Measurements from ENCODE around the gene FMO2. TPM values are rescaled to one million over a fixed set of nuclear protein-coding genes. Genes with fewer than 3 reads are reported as not detected.

The FMO2 gene
- total RNA-seq, 3 donors from 2014 or later (not counting 1 experiment from before 2014, with no cell fraction given): not detected

GRCh38 chr1:171159148-171159547 lies 26.0 kb upstream of the FMO2 start:
- no peak overlapping the region for H3K27ac Mint-ChIP-seq
- Histone ChIP-seq H3K27me3 (ENCODE audit: control insufficient read depth, insufficient read depth, low read length) (no peaks in the 10 kb centered on the region), H3K36me3 (ENCODE audit: control insufficient read depth, insufficient read depth, low read length) (no peaks in the 10 kb centered on the region), H3K4me1 (ENCODE audit: control insufficient read depth, insufficient read depth, low read length) (no peaks in the 10 kb centered on the region), H3K4me3 (ENCODE audit: low read length) (no peak overlapping the region), H3K9me3 (ENCODE audit: control insufficient read depth, insufficient read depth, low read length) (no peaks in the 10 kb centered on the region), H3K27ac (ENCODE audit: low read length) (no peak overlapping the region)
- intact Hi-C loops (cut with micrococcal nuclease): no loop called here
- ATAC-seq (no peak), DNase-seq (no peak)
- H3K4me3 Mint-ChIP-seq: no peak overlapping the region
- no peaks in the 10 kb centered on the region for H3K4me1 Mint-ChIP-seq
- TF ChIP-seq CTCF (IDR thresholded peaks at IDR 0.05): no peak
- H3K9me3 Mint-ChIP-seq: peaks cover 0 to 2% of the 10 kb centered on the region in 2 donors
- 89% methylated on average over 1 of the region's 2 CpGs for WGBS (ENCODE audit: insufficient coverage)
- peaks cover 8 to 10% of the 10 kb centered on the region in 2 donors for H3K27me3 Mint-ChIP-seq (ENCODE audit: low read depth in 2 of 2)
- H3K36me3 Mint-ChIP-seq: no peaks in the 10 kb centered on the region

DNA sequence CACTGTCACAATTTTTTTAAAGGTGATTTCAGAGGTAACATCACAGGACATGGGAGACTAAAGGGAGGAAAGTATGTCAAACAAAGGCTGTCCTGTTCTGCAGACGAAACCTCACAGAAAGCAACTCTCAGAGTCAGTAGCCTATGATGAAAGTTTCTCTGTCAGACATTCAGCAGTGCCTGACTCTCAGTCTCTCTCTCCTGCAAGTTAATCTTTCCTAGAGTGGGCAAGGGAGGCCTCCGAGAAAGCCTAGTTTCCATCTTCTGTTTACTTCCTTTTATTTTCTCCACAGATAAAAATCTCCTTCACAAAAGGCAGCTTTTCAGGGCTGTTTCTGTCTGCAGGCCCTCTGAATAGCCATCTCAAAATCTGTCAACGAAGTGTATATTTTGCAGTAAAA lies 24.9 kb upstream of the FMO2 start:
- 78% methylated on average over 2 of the region's 3 CpGs for WGBS (ENCODE audit: insufficient coverage)
- TF ChIP-seq CTCF (IDR thresholded peaks at IDR 0.05): no peak

DNA sequence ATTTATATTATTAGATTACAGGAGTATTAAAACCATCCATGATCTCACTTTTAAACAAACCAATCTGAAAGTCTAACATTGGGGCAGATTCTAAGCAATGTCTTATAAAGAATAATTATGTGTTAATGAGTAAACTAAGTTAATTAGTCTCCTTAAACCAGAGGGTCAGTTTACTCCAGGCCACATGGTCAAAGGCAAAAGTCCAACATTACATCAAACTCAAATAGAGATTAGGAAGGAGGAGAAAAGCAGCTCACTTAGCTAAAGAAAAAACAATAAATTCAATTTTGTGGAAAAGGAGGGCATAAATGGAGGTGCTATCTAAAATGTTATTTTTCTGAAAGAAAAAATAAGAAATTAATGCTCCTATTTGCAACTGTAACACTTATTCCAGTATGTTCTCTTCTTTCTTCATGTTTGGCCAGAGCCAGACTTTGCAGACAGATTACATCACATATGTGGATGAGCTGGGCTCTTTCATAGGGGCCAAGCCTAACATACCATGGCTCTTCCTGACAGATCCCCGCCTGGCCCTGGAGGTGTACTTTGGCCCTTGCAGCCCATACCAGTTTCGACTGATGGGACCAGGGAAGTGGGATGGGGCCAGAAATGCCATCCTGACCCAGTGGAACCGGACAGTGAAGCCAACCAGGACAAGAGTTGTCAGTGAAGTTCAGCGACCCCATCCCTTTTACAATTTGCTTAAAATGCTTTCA lies 24.3 kb upstream of the FMO2 start:
- no peak overlapping the region for H3K27ac Mint-ChIP-seq
- H3K27me3 ChIP-seq (ENCODE audit: control insufficient read depth, insufficient read depth, low read length): no peaks in the 10 kb centered on the region

More for the DNA sequence above, 24.9 kb upstream of the FMO2 start:
- H3K4me1 ChIP-seq (ENCODE audit: control insufficient read depth, insufficient read depth, low read length): no peaks in the 10 kb centered on the region
- intact Hi-C loops (cut with micrococcal nuclease): no loop called here
- Mint-ChIP-seq H3K9me3 (peaks cover 0 to 2% of the 10 kb centered on the region in 2 donors), H3K27ac (no peak overlapping the region), H3K36me3 (no peaks in the 10 kb centered on the region), H3K27me3 (ENCODE audit: low read depth in 2 of 2) (peaks cover 8 to 10% of the 10 kb centered on the region in 2 donors), H3K4me1 (no peaks in the 10 kb centered on the region), H3K4me3 (no peak overlapping the region)
- ATAC-seq (no peak), DNase-seq (no peak)
- no peak overlapping the region for H3K27ac ChIP-seq (ENCODE audit: low read length)
- no peaks in the 10 kb centered on the region for H3K9me3 ChIP-seq (ENCODE audit: control insufficient read depth, insufficient read depth, low read length)
- no peaks in the 10 kb centered on the region for H3K36me3 ChIP-seq (ENCODE audit: control insufficient read depth, insufficient read depth, low read length)
- H3K27me3 ChIP-seq (ENCODE audit: control insufficient read depth, insufficient read depth, low read length): no peaks in the 10 kb centered on the region
- no peak overlapping the region for H3K4me3 ChIP-seq (ENCODE audit: low read length)

More for the DNA sequence above, 24.3 kb upstream of the FMO2 start:
- H3K27ac ChIP-seq (ENCODE audit: low read length): no peak overlapping the region
- no peaks in the 10 kb centered on the region for H3K4me1 Mint-ChIP-seq
- H3K27me3 Mint-ChIP-seq (ENCODE audit: low read depth in 2 of 2): peaks cover 8 to 9% of the 10 kb centered on the region in 2 donors
- no peak overlapping the region for H3K4me3 ChIP-seq (ENCODE audit: low read length)
- no peaks in the 10 kb centered on the region for H3K4me1 ChIP-seq (ENCODE audit: control insufficient read depth, insufficient read depth, low read length)
- no peak for TF ChIP-seq CTCF (IDR thresholded peaks at IDR 0.05)
- ATAC-seq (no peak), DNase-seq (no peak)
- intact Hi-C loops (cut with micrococcal nuclease): no loop called here
- peaks cover 0 to 2% of the 10 kb centered on the region in 2 donors for H3K9me3 Mint-ChIP-seq
- no peaks in the 10 kb centered on the region for H3K9me3 ChIP-seq (ENCODE audit: control insufficient read depth, insufficient read depth, low read length)
- no peaks in the 10 kb centered on the region for H3K36me3 ChIP-seq (ENCODE audit: control insufficient read depth, insufficient read depth, low read length)
- 82% methylated on average over 4 of the region's 4 CpGs for WGBS (ENCODE audit: insufficient coverage)
- no peaks in the 10 kb centered on the region for H3K36me3 Mint-ChIP-seq
- no peak overlapping the region for H3K4me3 Mint-ChIP-seq
